Right cardiac atrium (tissue), 5 donors: ENCODE results near the gene RAB43. TPM values are rescaled to one million over a fixed set of nuclear protein-coding genes. Genes with fewer than 3 reads are reported as not detected.

ENCODE experiments used
- ATAC-seq, 2 donors: fragments of 200-7000 bp; cut with Tn5 transposase; one replicate each; pipeline versions ENCODE4 v1.8.0 to v1.9.1; 2020; ENCODE audit warnings: moderate library complexity in 2 of 2, mild to moderate bottlenecking in 1 of 2
- DNase-seq, 3 donors: peaks; one replicate each; pipeline ENCODE4 v3.0.0-alpha.2; 2020
- H3K27ac ChIP-seq: one replicate; pipeline ENCODE4 v1.5.1; 2013; ENCODE audit warnings: mild to moderate bottlenecking, low read length, control low read depth, moderate library complexity
- H3K27me3 ChIP-seq: one replicate; pipeline ENCODE4 v1.6.1; 2013; ENCODE audit not compliant: control insufficient read depth, insufficient read depth
- H3K4me1 ChIP-seq: one replicate; pipeline ENCODE4 v1.6.1; 2013; ENCODE audit warnings: low read length; ENCODE audit not compliant: control insufficient read depth, insufficient read depth
- H3K4me3 ChIP-seq: one replicate; pipeline ENCODE4 v1.5.1; 2013; ENCODE audit warnings: low read length, control low read depth
- H3K9me3 ChIP-seq: one replicate; pipeline ENCODE4 v1.6.1; 2013; ENCODE audit warnings: low read length; ENCODE audit not compliant: control insufficient read depth
- WGBS: extraction: QIAGEN DNeasy Blood & Tissue Kit; methylation state at CpG from one replicate; pipeline ENCODE4 v1.1.7; 2013; 5-methylcytosine and 5-hydroxymethylcytosine counted together
- intact Hi-C, 4 donors: fragments of 100-400 bp; cut with DNase I; formaldehyde crosslinking; loops; one replicate each; pipeline versions ENCODE4 v1.11.0 to v1.14.0; 2022 to 2023
- polyA plus RNA-seq: library from polyadenylated mRNA; stranded (reverse); fragments of 200-250 nt; gene quantifications from one replicate; pipeline ENCODE4 v1.2.3, GENCODE V29; 2013
- total RNA-seq, 4 donors: library from RNA; stranded (reverse); fragmentation: NEBNext Ultra II Directional; extraction: Animal tissue kit (Norgen Biotek cat#: 25700); gene quantifications; one replicate each; pipeline ENCODE4 v1.2.1, GENCODE V29; 2021
- donor health status: healthy with polysubstance abuse.
- donor health status: DM: no; HTN: yes; CAD: no.
- donor health status: DM: no; HTN: no; CAD: no.
- donor health status: DM: no; HTN: yes; CAD: no; lungs with severe emphysema.
- donor health status: DM: yes; HTN: yes; CAD: no.

The RAB43 gene
- total and polyA plus RNA-seq, 5 donors: 4.7 to 8.7 (median 6.6) TPM

DNA sequence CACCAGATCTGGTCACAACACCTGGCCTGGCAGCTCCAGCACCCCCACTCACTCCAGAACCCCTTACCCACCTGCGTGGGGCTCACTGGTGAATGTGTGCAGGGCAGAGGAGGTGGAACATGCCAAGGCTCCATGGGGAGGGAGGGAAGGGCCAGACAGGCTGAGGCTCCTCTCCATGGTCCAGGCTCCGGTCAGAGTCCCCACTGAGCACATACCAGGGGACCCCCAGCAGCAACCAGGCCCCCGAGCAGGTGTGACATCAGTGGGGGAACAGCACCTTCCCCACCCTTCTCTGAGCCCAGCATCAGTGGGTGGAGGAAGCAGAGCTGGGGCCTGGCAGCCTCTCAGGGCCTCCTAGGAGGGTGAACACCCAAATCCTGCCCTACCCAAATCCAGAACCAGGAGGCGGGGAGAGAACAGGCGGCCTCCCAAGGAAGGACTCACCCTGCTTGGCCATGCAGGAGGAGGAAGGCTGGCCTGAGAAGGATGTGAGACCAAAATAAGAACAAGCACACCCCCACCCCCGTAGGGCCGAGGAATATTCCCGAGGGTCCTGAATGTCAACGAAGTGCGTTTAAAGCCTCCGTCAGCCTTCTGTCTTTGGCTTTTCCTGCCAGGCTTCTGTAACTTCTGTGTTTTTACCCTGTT lies 62.2 kb downstream of the RAB43 start:
- intact Hi-C loops: loop anchor here in 1 of 4 donors (10.0 kb wide), 1 partner anchor 185 kb away; the partner anchor contains the start of gene COPG1
- Histone ChIP-seq H3K27me3 (no peaks in the 10 kb centered on the region), H3K27ac (no peak overlapping the region), H3K9me3 (no peaks in the 10 kb centered on the region), H3K4me1 (no peaks in the 10 kb centered on the region), H3K4me3 (no peak overlapping the region)
- ATAC-seq: peak in 1 of 2 donors; percentile 35
- DNase-seq: no peak
- WGBS: 76% methylated on average over 11 of the region's 11 CpGs

DNA sequence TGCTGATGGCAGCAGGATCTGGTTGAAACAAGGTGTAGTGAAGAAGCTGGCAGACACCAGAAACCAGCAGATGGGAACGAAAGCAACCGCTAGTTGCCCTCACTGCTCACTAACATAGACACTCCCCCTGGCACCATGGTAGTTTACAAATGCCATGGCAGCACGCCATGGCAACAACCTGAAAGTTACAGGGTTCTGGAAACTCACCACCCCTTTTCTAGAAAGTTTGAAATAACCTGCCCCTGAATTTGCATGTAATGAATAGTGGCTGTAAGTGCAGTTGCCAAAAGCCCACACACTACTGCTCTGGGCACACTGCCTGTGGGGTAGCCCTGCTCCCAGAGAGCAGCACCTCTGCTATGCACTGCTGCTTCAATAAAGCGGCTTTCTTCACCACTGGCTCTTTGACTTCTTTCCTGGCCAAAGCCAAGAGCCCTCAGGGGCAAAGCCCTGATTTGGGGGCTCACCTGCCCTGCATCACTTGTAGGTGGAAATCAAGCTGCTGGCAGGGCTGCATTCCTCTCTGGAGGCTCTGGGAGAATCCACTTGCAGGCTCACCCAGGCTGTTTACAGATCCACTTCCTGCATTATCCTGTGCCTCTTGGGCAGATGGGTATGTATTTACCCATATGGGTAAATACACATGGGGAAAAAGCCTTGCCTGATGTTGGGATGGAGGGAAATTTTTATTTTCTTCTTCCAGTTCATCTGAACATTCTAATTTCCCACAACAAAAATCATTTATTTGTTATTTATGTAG lies 63.0 kb downstream of the RAB43 start:
- Histone ChIP-seq H3K27ac (no peak overlapping the region), H3K4me3 (no peak overlapping the region)
- WGBS: 68% methylated on average over 4 of the region's 4 CpGs

DNA sequence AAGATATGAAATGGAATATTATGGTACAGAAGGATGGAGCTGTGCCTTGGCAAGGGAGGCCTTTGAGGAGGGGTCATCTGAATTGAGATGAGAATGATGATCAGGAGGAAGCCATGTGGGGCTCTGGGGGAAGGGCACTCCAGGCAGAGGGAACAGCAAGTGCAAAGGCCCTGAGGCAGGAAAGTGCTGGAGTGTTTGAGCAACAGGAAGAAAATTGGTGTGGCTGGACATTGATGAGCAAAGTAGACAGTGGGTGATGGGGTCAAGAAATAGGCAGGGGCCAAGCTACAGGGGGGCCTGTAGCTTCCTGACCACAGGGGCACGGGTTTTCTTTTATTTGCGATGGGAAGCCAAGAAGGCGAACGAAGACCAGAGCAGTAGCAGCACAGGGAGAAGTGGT lies 64.4 kb downstream of the RAB43 start:
- DNase-seq (no peak), ATAC-seq (no peak)
- intact Hi-C loops: loop anchor here in 1 of 4 donors (10.0 kb wide), 1 partner anchor 188 kb away; the partner anchor contains the start of gene COPG1
- Histone ChIP-seq H3K27ac (no peak overlapping the region), H3K4me3 (no peak overlapping the region), H3K27me3 (no peaks in the 10 kb centered on the region), H3K4me1 (no peaks in the 10 kb centered on the region), H3K9me3 (no peaks in the 10 kb centered on the region)
- WGBS: 94% methylated on average over 4 of the region's 4 CpGs

More for the DNA sequence above, 63.0 kb downstream of the RAB43 start:
- H3K9me3 ChIP-seq: no peaks in the 10 kb centered on the region
- intact Hi-C loops: loop anchor here in 1 of 4 donors (10.0 kb wide), 1 partner anchor 186 kb away; the partner anchor contains the start of gene COPG1
- DNase-seq: no peak
- no peaks in the 10 kb centered on the region for H3K4me1 ChIP-seq
- H3K27me3 ChIP-seq: no peaks in the 10 kb centered on the region
- no peak for ATAC-seq

DNA sequence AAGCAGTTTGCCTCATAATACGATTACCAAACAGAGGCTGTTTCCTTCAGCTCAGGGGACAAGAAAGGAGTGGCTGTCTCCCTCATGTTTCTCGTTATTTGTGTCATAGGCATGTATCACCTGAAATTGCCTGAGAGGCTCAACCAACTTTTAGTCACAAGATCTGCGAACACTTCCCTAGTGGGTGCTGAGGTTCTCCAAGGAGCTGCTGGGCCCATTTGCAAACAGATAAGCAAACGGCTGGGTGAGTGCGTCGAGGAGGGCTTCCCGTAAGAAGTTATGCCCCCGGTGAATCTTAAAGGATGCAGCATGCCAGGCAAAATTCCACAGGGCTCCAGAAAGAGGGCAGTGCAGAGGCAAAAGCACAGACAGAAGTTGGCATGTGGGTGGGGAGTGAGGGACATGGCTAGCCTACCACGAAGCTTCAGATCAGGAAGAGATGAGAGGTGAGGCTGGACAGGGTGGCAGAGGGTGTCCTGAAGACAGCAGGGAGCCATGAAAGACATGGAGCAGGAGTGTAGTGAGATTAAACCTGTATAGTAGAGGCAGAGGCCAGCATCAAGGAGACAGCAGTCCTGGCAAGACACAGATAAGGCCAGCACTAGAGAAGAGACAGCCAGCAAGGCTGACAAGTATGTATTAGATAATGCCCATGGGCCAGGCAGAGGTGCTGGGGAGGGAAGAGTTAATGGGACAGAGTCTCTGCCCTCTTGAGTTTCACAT lies 65.0 kb downstream of the RAB43 start:
- intact Hi-C loops: loop anchor here in 1 of 4 donors (10.0 kb wide), 1 partner anchor 188 kb away; the partner anchor contains the start of gene COPG1
- H3K4me3 ChIP-seq: no peak overlapping the region
- H3K9me3 ChIP-seq: no peaks in the 10 kb centered on the region
- DNase-seq (no peak), ATAC-seq (no peak)
- H3K4me1 ChIP-seq: peaks cover 3% of the 10 kb centered on the region
- H3K27me3 ChIP-seq: no peaks in the 10 kb centered on the region
- H3K27ac ChIP-seq: no peak overlapping the region
- 57% methylated on average over 9 of the region's 9 CpGs for WGBS

DNA sequence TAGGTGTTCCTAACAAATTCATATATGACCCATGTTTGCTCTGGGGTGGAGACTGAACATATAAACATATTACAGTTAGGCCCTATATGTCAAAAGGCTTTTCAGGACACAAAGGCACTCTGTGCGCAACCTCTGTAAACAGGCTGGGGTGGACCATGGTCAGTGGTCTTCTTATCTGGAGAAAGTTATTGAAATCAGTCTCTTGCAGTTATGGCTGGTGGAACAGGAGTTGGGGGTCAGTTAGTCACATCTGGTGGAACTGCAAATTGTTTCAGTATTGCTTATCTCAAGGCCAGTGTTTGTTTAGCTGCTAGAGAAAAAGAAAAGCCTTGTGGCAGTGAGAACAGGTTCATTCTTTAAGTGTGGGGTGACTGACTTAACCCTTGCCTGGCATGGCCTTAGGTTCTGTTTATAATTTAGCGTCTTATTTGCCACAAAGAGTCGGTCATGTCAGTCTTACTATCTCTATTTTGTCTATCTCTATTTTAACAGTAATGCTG lies 66.9 kb downstream of the RAB43 start:
- H3K4me3 ChIP-seq: no peak overlapping the region
- no peak overlapping the region for H3K27ac ChIP-seq
- no peaks in the 10 kb centered on the region for H3K27me3 ChIP-seq
- no peak for ATAC-seq
- no peaks in the 10 kb centered on the region for H3K9me3 ChIP-seq
- 87% methylated on average over 3 of the region's 3 CpGs for WGBS
- peaks cover 3% of the 10 kb centered on the region for H3K4me1 ChIP-seq
- intact Hi-C loops: loop anchor here in 2 of 4 donors (5.0 to 10.0 kb wide), 2 partner anchors 190 to 193 kb away; partner anchors contain the start of gene COPG1 (in 2 of the 2)
- DNase-seq: no peak

DNA sequence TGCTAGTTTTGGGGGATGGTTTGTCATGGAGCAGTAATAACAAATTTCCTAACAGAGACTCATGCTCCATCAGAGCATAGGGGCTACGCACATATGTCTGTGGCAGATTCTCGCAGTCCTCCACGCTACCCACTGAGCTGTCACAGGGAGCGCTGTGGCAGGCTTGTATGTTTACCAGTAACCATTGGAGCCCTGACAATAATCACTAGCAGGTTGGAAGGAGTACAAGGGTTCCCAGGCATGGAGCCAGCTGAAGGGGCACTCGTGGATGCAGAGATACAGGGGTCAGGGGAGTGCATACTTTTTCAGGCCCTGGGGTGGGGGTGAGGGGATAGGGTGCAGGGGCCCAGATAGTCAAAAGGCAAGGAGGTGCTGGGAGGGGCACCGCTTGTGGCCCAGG lies 68.9 kb downstream of the RAB43 start:
- peaks cover 3% of the 10 kb centered on the region for H3K4me1 ChIP-seq
- peak overlapping the region; percentile 90 for H3K27ac ChIP-seq
- H3K27me3 ChIP-seq: no peaks in the 10 kb centered on the region
- no peaks in the 10 kb centered on the region for H3K9me3 ChIP-seq
- intact Hi-C loops: loop anchor here in 2 of 4 donors (5.0 to 10.0 kb wide), 2 partner anchors 192 to 195 kb away; partner anchors contain the start of gene COPG1 (in 2 of the 2)
- DNase-seq (peak; percentile 68 to 88 (median 87)), ATAC-seq (peak; percentile 81 to 85)
- no peak overlapping the region for H3K4me3 ChIP-seq
- WGBS: 35% methylated on average over 6 of the region's 6 CpGs

DNA sequence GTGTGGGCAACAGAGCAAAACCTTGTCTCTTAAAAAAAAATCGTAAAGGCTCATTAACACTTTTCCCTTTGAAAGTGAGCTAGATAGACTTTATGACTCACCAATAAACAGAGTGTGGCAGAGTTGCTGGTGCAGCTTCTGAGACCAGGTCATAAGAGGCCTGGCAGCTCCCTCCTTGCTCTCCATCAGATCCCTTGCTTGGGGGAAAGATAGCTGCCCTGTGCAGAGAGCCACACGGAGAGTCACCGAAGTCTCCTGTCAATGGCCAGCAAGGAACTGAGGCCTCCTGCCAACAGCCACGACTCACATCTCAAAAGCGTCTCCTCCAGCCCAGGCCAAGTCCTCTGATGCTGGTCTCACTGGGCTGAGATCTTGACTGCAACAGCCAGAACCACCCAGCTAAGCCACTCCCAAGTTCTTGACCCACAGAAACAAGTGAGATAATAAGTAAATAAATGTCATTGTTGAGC lies 69.7 kb downstream of the RAB43 start:
- intact Hi-C loops: loop anchor here in 2 of 4 donors (5.0 to 10.0 kb wide), 2 partner anchors 193 to 195 kb away; partner anchors contain the start of gene COPG1 (in 2 of the 2)
- no peak overlapping the region for H3K4me3 ChIP-seq
- peaks cover 3% of the 10 kb centered on the region for H3K4me1 ChIP-seq
- no peaks in the 10 kb centered on the region for H3K9me3 ChIP-seq
- peak overlapping the region; percentile 76 for H3K27ac ChIP-seq
- DNase-seq (peak; percentile 67 to 89 (median 80)), ATAC-seq (peak; percentile 66 to 67)
- WGBS: 33% methylated on average over 5 of the region's 5 CpGs
- no peaks in the 10 kb centered on the region for H3K27me3 ChIP-seq

DNA sequence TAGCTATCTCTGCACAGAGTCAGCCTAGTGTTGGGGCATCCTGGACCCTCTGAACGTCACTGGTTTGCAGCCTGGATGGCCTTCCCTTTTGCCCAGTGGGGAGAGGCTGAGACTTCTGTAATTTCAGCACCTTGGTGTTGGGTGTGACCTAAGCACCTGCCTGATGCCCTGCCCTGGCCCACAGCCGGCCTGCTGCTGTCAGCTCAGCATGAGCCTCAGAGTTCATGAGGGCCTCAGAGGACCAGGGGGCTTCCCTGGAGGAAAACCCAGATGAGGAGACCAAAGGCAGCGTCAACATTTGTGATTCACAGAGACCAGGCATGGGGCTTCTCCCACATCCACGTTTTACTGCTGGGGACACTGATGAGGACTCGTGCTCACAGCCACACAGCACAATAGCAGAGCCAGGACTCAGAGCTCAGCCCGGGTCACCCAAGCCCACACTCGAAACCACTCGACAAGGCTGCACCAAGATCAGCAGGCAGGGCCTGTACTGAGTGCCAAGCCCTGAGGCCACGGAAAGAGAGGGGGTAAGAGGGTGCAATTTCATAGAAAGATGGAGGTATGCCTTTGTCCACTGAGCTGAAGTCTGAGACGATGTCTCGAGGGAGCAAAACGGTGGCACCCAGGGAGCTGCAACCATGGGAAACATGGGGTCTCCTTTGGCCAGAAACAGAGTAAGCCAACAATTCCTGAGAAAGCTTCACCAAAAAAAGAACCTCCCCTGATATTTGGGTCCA lies 70.9 kb downstream of the RAB43 start:
- intact Hi-C loops: loop anchor here in 2 of 4 donors (5.0 to 10.0 kb wide), 2 partner anchors 194 to 197 kb away; partner anchors contain the start of gene COPG1 (in 2 of the 2)
- no peak overlapping the region for H3K27ac ChIP-seq
- no peak for DNase-seq
- ATAC-seq: no peak
- H3K4me3 ChIP-seq: no peak overlapping the region
- H3K9me3 ChIP-seq: no peaks in the 10 kb centered on the region
- peaks cover 3% of the 10 kb centered on the region for H3K4me1 ChIP-seq
- 91% methylated on average over 12 of the region's 12 CpGs for WGBS
- H3K27me3 ChIP-seq: no peaks in the 10 kb centered on the region

DNA sequence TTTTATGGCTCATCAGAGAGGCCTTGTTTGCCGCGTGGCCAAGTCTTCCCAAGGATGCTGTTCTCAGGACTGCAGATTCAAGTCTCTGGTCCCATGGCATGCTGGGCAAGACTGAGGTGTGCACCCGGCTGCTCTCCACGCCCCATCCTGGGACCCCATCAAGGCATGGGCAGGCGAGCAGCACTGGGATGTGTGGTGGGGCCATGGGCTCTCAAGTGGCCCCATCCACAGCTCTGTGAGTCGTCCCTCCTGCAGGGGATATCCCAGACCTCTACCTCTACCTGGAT lies 74.1 kb downstream of the RAB43 start:
- intact Hi-C loops: no loop called here
- Histone ChIP-seq H3K9me3 (no peaks in the 10 kb centered on the region), H3K27ac (no peak overlapping the region), H3K4me1 (peaks cover 3% of the 10 kb centered on the region), H3K4me3 (no peak overlapping the region), H3K27me3 (no peaks in the 10 kb centered on the region)
- ATAC-seq (no peak), DNase-seq (no peak)
- 97% methylated on average over 6 of the region's 6 CpGs for WGBS
